IPS-18a (cell line): Measurements from ENCODE around the gene MCF2L2.

Experiments
- H3K27ac ChIP-seq: one replicate; pipeline ENCODE4 v1.5.1; 2013; ENCODE audit warnings: low read length
- H3K27me3 ChIP-seq: one replicate; pipeline ENCODE4 v1.6.1; 2013; ENCODE audit warnings: mild to moderate bottlenecking, low read length; ENCODE audit not compliant: control insufficient read depth, insufficient read depth
- H3K36me3 ChIP-seq: one replicate; pipeline ENCODE4 v1.6.1; 2013; ENCODE audit warnings: low read depth, low read length; ENCODE audit not compliant: control insufficient read depth
- H3K4me1 ChIP-seq: one replicate; pipeline ENCODE4 v1.6.1; 2013; ENCODE audit warnings: low read depth, low read length; ENCODE audit not compliant: control insufficient read depth
- H3K4me3 ChIP-seq: one replicate; pipeline ENCODE4 v1.5.1; 2013; ENCODE audit warnings: low read length
- H3K9ac ChIP-seq: one replicate; pipeline ENCODE4 v1.6.1; 2013; ENCODE audit warnings: mild to moderate bottlenecking, low read length, moderate library complexity
- H3K9me3 ChIP-seq: one replicate; pipeline ENCODE4 v1.6.1; 2013; ENCODE audit warnings: low read depth, low read length; ENCODE audit not compliant: control insufficient read depth

Gene MCF2L2

GRCh38 chr3:183392186-183393034 is 36.0 kb downstream of the MCF2L2 start:
- Histone ChIP-seq H3K4me1 (peaks cover 3% of the 10 kb centered on the region), H3K27me3 (no peaks in the 10 kb centered on the region), H3K27ac (no peak overlapping the region), H3K36me3 (no peaks in the 10 kb centered on the region), H3K4me3 (no peak overlapping the region), H3K9me3 (no peaks in the 10 kb centered on the region), H3K9ac (no peak overlapping the region)

GRCh38 chr3:183391460-183391859 is 37.0 kb downstream of the MCF2L2 start:
- H3K9me3 ChIP-seq: no peaks in the 10 kb centered on the region
- no peak overlapping the region for H3K9ac ChIP-seq
- no peaks in the 10 kb centered on the region for H3K27me3 ChIP-seq
- no peak overlapping the region for H3K27ac ChIP-seq
- H3K36me3 ChIP-seq: no peaks in the 10 kb centered on the region
- no peak overlapping the region for H3K4me3 ChIP-seq
- peaks cover 3% of the 10 kb centered on the region for H3K4me1 ChIP-seq

- H3K36me3 ChIP-seq: no peaks in the 10 kb centered on the region
- no peak overlapping the region for H3K27ac ChIP-seq
- no peak overlapping the region for H3K4me3 ChIP-seq
- H3K4me1 ChIP-seq: peaks cover 3% of the 10 kb centered on the region
- no peaks in the 10 kb centered on the region for H3K9me3 ChIP-seq
- H3K9ac ChIP-seq: no peak overlapping the region
- no peaks in the 10 kb centered on the region for H3K27me3 ChIP-seq
These were observed 37.6 kb downstream of the MCF2L2 start for GRCh38 chr3:183390844-183391243.

GRCh38 chr3:183388213-183388895 is 40.1 kb downstream of the MCF2L2 start:
- no peaks in the 10 kb centered on the region for H3K9me3 ChIP-seq
- H3K4me1 ChIP-seq: peaks cover 6% of the 10 kb centered on the region
- H3K9ac ChIP-seq: no peak overlapping the region
- H3K27ac ChIP-seq: no peak overlapping the region
- no peaks in the 10 kb centered on the region for H3K36me3 ChIP-seq
- no peak overlapping the region for H3K4me3 ChIP-seq
- H3K27me3 ChIP-seq: no peaks in the 10 kb centered on the region

GRCh38 chr3:183387797-183388196 is 40.6 kb downstream of the MCF2L2 start:
- Histone ChIP-seq H3K9ac (no peak overlapping the region), H3K9me3 (no peaks in the 10 kb centered on the region), H3K4me1 (peaks cover 6% of the 10 kb centered on the region), H3K27ac (no peak overlapping the region), H3K4me3 (no peak overlapping the region), H3K27me3 (no peaks in the 10 kb centered on the region), H3K36me3 (no peaks in the 10 kb centered on the region)

GRCh38 chr3:183386651-183387050 is 41.8 kb downstream of the MCF2L2 start:
- no peak overlapping the region for H3K4me3 ChIP-seq
- H3K36me3 ChIP-seq: no peaks in the 10 kb centered on the region
- no peaks in the 10 kb centered on the region for H3K27me3 ChIP-seq
- H3K27ac ChIP-seq: no peak overlapping the region
- peaks cover 4% of the 10 kb centered on the region for H3K4me1 ChIP-seq
- H3K9me3 ChIP-seq: no peaks in the 10 kb centered on the region
- no peak overlapping the region for H3K9ac ChIP-seq

GRCh38 chr3:183385698-183386613 is 42.5 kb downstream of the MCF2L2 start:
- Histone ChIP-seq H3K4me3 (no peak overlapping the region), H3K9me3 (no peaks in the 10 kb centered on the region), H3K9ac (no peak overlapping the region), H3K27me3 (no peaks in the 10 kb centered on the region), H3K36me3 (no peaks in the 10 kb centered on the region), H3K4me1 (peaks cover 4% of the 10 kb centered on the region), H3K27ac (no peak overlapping the region)

GRCh38 chr3:183381673-183382072 is 46.7 kb downstream of the MCF2L2 start:
- H3K27ac ChIP-seq: no peak overlapping the region
- no peak overlapping the region for H3K9ac ChIP-seq
- H3K4me3 ChIP-seq: no peak overlapping the region

GRCh38 chr3:183381179-183381578 is 47.2 kb downstream of the MCF2L2 start:
- peaks cover 4% of the 10 kb centered on the region for H3K4me1 ChIP-seq
- H3K36me3 ChIP-seq: no peaks in the 10 kb centered on the region
- H3K27me3 ChIP-seq: no peaks in the 10 kb centered on the region
- H3K4me3 ChIP-seq: no peak overlapping the region
- no peak overlapping the region for H3K27ac ChIP-seq
- H3K9ac ChIP-seq: no peak overlapping the region
- H3K9me3 ChIP-seq: no peaks in the 10 kb centered on the region

More at GRCh38 chr3:183381673-183382072, 46.7 kb downstream of the MCF2L2 start:
- no peaks in the 10 kb centered on the region for H3K27me3 ChIP-seq
- peaks cover 4% of the 10 kb centered on the region for H3K4me1 ChIP-seq
- H3K36me3 ChIP-seq: no peaks in the 10 kb centered on the region
- H3K9me3 ChIP-seq: no peaks in the 10 kb centered on the region

GRCh38 chr3:183378951-183379350 is 49.5 kb downstream of the MCF2L2 start:
- no peaks in the 10 kb centered on the region for H3K27me3 ChIP-seq
- H3K9me3 ChIP-seq: no peaks in the 10 kb centered on the region
- no peak overlapping the region for H3K9ac ChIP-seq
- H3K27ac ChIP-seq: no peak overlapping the region
- H3K4me1 ChIP-seq: no peaks in the 10 kb centered on the region
- no peak overlapping the region for H3K4me3 ChIP-seq
- H3K36me3 ChIP-seq: no peaks in the 10 kb centered on the region

- Histone ChIP-seq H3K9me3 (no peaks in the 10 kb centered on the region), H3K27ac (no peak overlapping the region), H3K4me3 (no peak overlapping the region), H3K4me1 (no peaks in the 10 kb centered on the region), H3K36me3 (no peaks in the 10 kb centered on the region), H3K27me3 (no peaks in the 10 kb centered on the region), H3K9ac (no peak overlapping the region)
These were observed 49.9 kb downstream of the MCF2L2 start for GRCh38 chr3:183378545-183378944.
